HUDEP-2 (cell line): ENCODE measurements around the gene THAP9.
"Not testable (repeated sequence)": the region's sequence is repeated elsewhere in the genome, so short reads cannot be mapped to it uniquely, and the experiment has no call there.

Experiments used
- DNase-seq, 76 experiments: peaks; one replicate each; lab custom pipeline; 2025; ENCODE audit not compliant: unreplicated experiment in 76 of 76; lab: John Stamatoyannopoulos, UW

THAP9 gene

DNA sequence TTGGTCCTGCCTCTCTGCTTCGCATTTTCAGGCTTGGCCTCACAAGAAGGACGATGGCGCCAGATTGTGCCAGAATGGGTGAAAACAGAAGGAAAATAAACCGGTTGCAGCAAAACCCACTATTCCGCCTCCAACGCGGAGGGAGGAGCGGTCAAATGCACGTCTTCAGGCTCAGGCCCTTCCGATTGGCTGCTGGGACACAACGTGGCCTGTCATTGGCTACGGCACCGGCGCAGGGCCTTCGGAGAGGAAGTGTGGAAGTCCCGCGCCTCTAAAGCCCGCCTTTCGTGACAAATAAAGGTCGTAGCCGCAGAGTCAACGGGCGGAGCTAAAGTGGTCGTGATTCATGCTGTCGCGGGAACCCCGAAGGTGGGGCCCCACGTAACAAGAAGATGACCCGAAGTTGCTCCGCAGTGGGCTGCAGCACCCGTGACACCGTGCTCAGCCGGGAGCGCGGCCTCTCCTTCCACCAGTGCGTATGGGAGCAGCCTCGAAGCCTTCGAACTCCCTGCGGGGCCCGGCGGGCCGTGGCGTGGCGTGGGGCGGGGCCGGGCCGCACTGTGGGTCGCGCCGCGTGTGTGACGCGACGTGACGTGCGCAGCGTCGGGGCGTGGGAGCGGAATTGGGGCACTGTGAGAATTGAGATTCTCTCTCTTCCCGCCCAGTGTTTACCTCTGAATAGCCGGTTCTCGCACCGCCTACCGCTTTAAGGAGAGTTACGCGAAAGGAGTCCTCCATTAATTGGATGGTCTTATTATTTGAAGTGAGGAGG, at the start of gene THAP9:
TSS of gene THAP9 (plus strand) at position 325 of the 772 bp plus-strand sequence. CDS start at position 393, 68 bp downstream.
- peak; percentile 46 to 98 (median 96) for DNase-seq

- DNase-seq = no peak
Measured at GRCh38 chr4:82851318-82851717, 49.2 kb upstream of the THAP9 start.

- DNase-seq = peak in 19 of 76 experiments; percentile 0 to 44 (median 9)
Measured at GRCh38 chr4:82851885-82852750, 48.4 kb upstream of the THAP9 start.

GRCh38 chr4:82852751-82853285, 47.7 kb upstream of the THAP9 start:
- peak in 1 of 76 experiments; percentile 2 for DNase-seq

- not testable (repeated sequence) for DNase-seq
Measured at GRCh38 chr4:82860487-82860886, 40.0 kb upstream of the THAP9 start.

- no peak for DNase-seq
Measured at GRCh38 chr4:82861529-82861928, 39.0 kb upstream of the THAP9 start.

GRCh38 chr4:82864336-82864979, 36.1 kb upstream of the THAP9 start:
- DNase-seq = no peak

DNA sequence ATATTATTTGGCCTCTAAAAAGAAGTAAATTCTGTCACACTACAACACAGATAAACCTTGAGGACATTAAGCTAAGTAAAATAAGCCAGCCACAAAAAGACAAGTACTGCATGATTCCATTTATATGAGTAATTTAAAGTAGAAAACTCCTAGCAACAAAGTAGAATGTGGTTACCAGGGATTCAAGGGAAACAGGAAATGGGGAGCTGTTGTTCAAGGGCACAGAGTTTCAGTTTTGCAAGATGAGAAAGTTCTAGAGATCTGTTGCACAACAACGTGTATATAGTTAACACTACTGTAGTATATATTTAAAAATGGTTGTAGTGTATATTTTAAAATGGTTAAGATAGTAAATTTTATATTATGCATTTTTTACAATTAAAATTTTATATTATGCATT, 34.9 kb upstream of the THAP9 start:
- DNase-seq = no peak

- not testable (repeated sequence) for DNase-seq
Measured at GRCh38 chr4:82866033-82866432, 34.5 kb upstream of the THAP9 start.

DNA sequence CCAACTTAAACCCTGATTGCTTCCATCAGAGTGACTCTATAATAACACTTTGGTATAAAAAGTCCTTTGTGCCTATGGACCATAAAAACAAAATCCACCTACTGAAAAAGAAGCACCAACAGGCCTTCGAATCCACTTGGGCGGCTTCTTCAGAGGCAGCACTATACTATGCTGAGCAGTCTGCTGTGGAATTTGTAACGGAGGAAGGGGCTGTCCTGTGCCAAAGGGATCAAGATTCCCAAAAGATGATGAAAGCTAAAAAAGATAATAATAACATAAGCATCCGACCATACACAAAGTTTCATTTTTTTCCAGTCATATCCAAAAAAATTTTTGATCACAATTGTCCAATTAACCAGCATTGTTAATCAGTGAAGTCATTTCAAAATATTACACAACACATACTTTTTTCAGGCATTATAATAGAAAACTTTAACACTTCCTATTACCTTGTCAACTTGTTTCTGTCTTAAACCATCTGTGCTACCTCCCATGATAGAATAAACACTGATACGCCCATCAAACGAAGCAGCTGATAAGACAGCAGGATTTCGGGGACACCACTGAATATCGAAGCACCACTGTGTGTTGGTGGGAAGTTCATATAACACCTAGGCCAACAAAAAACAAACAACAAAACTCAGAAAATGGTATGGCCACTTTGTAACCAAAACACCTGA, 33.7 kb upstream of the THAP9 start:
- DNase-seq = no peak

- DNase-seq = no peak
Measured at GRCh38 chr4:82868572-82868971, 32.0 kb upstream of the THAP9 start.

DNA sequence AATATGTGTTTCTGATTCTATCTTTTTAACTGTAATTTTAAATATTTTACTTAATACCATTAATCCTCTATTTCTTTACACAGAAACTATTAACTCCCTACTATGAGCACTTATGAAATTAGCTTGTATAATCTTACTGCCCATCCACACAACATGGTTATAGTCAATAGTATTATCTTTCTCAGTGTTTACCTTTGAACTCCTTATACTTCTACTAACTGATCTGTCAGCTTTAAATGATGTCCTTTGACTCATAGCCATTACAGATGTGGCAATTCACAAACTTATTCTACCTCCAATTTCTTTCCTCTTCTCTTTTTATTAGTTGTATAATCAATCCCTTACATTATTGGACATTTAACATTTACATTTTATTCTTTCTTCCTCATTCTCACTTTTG, 15.1 kb upstream of the THAP9 start:
- DNase-seq = no peak

DNA sequence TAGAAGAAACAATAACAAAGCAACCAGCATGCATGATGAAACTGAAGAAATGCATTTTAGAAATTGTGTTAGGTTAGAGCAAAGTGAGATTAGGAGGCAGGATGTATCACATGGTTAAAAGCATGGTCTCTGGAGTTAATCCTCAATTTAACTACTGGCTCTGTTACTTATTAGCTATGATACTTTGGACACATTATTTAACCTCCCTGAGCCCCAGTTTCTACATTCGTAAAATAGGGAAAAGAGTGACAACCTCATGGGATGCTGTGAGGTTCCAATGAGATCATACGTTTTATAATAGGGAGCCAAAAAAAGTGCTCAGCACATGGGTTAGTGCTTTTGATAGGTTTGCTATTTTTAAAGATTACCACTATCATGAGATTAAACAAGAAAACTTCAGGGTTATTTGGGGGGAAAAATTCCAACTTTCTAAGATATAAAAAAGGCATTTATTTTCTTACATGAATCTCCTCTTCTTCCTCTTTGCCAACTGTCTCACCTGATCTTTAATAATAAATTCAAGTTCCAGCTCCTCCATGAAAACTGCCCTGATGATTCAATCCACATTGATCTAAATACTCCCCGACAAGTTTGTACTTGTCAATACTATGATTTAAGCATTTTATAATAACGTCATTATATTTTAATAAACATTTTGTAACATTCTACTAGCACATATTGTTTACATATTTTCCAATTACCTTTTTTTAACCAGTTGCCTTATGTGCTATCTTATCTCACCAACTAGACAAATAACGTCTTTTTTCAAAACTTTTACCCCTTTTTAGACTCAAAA, 14.2 kb upstream of the THAP9 start:
- peak in 1 of 76 experiments; percentile 5 for DNase-seq

DNA sequence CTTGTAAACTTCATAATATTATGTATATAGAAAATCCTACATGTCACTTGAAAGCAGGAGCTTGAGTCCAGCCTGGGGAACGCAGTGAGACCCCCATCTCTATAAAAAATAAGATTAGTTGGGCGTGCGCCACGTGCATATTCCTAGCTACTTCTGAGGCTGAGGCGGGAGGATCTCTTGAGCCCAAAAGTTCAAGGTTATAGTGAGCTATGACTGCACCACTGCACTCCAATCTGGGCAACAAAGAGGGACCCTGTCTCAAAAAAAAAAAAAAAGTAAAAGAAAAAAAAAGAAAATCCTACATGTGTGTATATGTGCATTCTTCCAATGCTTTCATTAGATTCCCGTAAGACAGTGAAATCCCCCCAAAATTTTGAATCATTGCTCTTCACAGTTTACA, 11.2 kb upstream of the THAP9 start:
- DNase-seq = no peak

GRCh38 chr4:82890528-82890900, 10.0 kb upstream of the THAP9 start:
- peak in 8 of 76 experiments; percentile 23 to 66 (median 52) for DNase-seq

- DNase-seq = peak in 74 of 76 experiments; percentile 54 to 96 (median 90)
Measured at GRCh38 chr4:82890901-82891706, 9.4 kb upstream of the THAP9 start, which contains the start of gene SEC31A. Gene SEC31A, minus strand, starts transcription at chr4:82891153. Its CDS starts 9,217 bp downstream, at chr4:82881936.

DNA sequence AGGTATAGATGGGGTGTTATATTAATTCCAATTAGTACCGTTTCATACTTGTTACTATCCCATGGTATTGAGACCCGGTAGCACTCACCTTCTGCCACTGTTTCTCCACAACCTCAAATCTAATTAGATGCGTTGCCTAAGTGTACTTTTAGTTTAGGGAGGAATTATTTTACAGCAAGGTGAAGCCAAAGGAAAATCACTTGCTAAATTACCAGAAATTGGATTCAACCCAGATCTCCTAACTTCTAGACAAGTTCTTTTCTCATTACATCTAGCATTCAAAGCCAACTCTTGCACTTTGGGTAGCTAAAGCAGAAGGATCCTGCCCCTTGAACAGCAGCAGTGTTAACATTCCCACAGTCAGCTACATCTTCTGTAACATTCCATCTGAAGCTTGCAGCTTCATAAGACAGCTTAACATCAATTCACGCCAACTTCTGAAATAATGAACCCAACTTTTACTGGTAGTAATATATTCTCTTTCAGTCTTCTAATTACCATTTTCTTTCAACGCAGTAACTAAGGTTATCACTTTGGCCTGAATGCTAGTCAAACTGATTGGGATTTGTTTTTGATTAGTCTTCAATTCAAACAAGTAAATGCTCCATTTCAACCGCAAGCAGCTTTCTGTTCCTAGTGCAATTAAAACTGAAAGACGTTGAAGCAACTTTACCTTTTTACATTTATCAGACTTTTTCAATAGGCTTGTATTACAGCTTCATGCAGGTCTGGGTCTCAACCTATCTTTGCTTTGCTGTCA, 8.6 kb upstream of the THAP9 start:
- peak in 2 of 76 experiments; percentile 3 to 11 for DNase-seq

DNA sequence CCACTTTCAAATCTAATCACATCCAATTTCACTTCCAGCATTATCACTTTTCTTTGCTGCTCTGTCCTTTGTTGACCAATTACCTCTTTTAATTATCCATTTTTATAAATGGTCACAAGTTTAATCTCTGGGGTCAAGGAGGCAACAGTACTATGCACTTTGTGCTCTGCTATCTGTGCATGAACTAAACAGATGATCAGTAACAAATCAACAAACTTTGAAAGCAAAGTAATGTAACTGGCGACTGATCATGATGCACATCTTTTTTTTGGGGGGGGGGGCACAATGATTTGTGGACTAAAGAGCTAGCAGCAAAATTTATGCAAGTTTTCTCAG, 8.1 kb upstream of the THAP9 start:
- no peak for DNase-seq
